HEK293 (cell line): Measurements from ENCODE around the gene CAPSL.

Experiments used
- ATF2 ChIP-seq: fragments of 450-650 bp; formaldehyde crosslinking; IDR thresholded peaks from 2 replicates; pipeline ENCODE4 v1.5.1; 2016; ENCODE audit warnings: missing biosample characterization, missing genetic modification characterization, low read depth
- CTCF ChIP-seq: fragments of 450-650 bp; formaldehyde crosslinking; IDR thresholded peaks from 2 replicates; pipeline ENCODE4 v1.5.1; 2016; ENCODE audit warnings: missing biosample characterization, missing genetic modification characterization
- ZBTB17 ChIP-seq: fragments of 450-650 bp; formaldehyde crosslinking; IDR thresholded peaks from 2 replicates; pipeline ENCODE4 v1.5.1; 2016; ENCODE audit warnings: missing biosample characterization, missing genetic modification characterization
- ZEB2 ChIP-seq: fragments of 450-650 bp; formaldehyde crosslinking; IDR thresholded peaks from 2 replicates; pipeline ENCODE4 v1.5.1; 2016; ENCODE audit warnings: missing biosample characterization, missing genetic modification characterization
- ZNF121 ChIP-seq: fragments of 450-650 bp; formaldehyde crosslinking; IDR thresholded peaks from 2 replicates; pipeline ENCODE4 v1.5.1; 2016; ENCODE audit warnings: missing biosample characterization, missing genetic modification characterization
- ZNF146 ChIP-seq: fragments of 450-650 bp; formaldehyde crosslinking; IDR thresholded peaks from 2 replicates; pipeline ENCODE4 v1.5.1; 2016; ENCODE audit warnings: missing biosample characterization, missing genetic modification characterization
- ZNF274 ChIP-seq, 2 experiments: fragments of 200-500 bp in 1 of 2; fragments of 450-650 bp in 1 of 2; sonication (Bioruptor generic) in 1 of 2; formaldehyde crosslinking in 1 of 2; IDR thresholded peaks; 2 replicates each; pipeline versions ENCODE4 v1.5.1 to v1.6.1; 2014 to 2016; ENCODE audit warnings: borderline replicate concordance in 1 of 2, inconsistent platforms in 1 of 2, low read length in 1 of 2, missing biosample characterization in 1 of 2, missing genetic modification characterization in 1 of 2
- ZNF302 ChIP-seq: fragments of 450-650 bp; formaldehyde crosslinking; IDR thresholded peaks from 2 replicates; pipeline ENCODE4 v1.5.1; 2016; ENCODE audit warnings: missing biosample characterization, missing genetic modification characterization, low read depth
- ZNF629 ChIP-seq: fragments of 450-650 bp; formaldehyde crosslinking; IDR thresholded peaks from 2 replicates; pipeline ENCODE4 v1.5.1; 2017; ENCODE audit warnings: missing biosample characterization, missing genetic modification characterization
- ZNF776 ChIP-seq: fragments of 450-650 bp; formaldehyde crosslinking; IDR thresholded peaks from 2 replicates; pipeline ENCODE4 v1.5.0; 2017; ENCODE audit warnings: missing biosample characterization, missing genetic modification characterization, borderline replicate concordance
- ZNF792 ChIP-seq: fragments of 450-650 bp; formaldehyde crosslinking; IDR thresholded peaks from 2 replicates; pipeline ENCODE4 v1.5.1; 2016; ENCODE audit warnings: missing biosample characterization, missing genetic modification characterization

DNA sequence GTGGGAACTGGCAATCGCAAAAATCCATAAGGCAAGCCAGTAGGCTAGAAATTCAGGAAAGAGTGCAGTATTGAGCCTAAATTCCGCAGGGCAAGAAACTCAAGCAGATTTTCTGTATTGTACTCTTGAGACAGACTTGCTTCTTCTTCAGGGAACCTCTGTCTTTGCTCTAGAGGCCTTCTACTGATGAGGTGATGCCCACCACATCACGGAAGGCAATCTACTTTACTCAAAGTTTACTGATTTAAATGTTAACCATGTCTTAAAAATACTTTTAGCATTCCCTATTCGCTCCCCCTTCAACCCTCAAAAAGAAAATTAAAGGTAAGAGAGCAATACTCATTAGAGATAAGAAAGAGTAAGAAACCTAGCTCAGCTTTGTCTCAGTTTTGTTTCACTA, 70.4 kb downstream of the CAPSL start:
- TF ChIP-seq ZNF776 = no peak
- no peak for TF ChIP-seq ZBTB17 (tag by site-specific recombination)
- no peak for TF ChIP-seq ZNF274 (IDR thresholded peaks at IDR 0.05; ENCODE audit: low read length)
- no peak for TF ChIP-seq ZNF274 (tag by site-specific recombination; IDR thresholded peaks at IDR 0.05; ENCODE audit: borderline replicate concordance)
- no peak for TF ChIP-seq ATF2 (tag by site-specific recombination)
- no peak for TF ChIP-seq ZNF792
- TF ChIP-seq ZNF121 (tag by site-specific recombination) = no peak
- no peak for TF ChIP-seq ZNF629 (tag by site-specific recombination)
- TF ChIP-seq CTCF (tag by site-specific recombination) = no peak
- TF ChIP-seq ZNF146 (tag by site-specific recombination) = no peak
- no peak for TF ChIP-seq ZNF302
- no peak for TF ChIP-seq ZEB2 (tag by site-specific recombination)
